ENCODE measurements around the gene OSBPL9. TPM values are rescaled to one million over a fixed set of nuclear protein-coding genes. Genes with fewer than 3 reads are reported as not detected.

Gene OSBPL9
- polyA plus RNA-seq, 1 donor (not counting 4 experiments of a cell fraction or from before 2014, with no cell fraction given), result 62.7 TPM

- no peaks in the 10 kb centered on the region for H3K4me1 ChIP-seq (ENCODE audit: control insufficient read depth, extremely low read depth, insufficient read depth, low read length)
- H3K9ac ChIP-seq (ENCODE audit: control insufficient read depth, extremely low read depth, insufficient read depth, low read length), result no peak overlapping the region
- no peaks in the 10 kb centered on the region for H4K20me1 ChIP-seq (ENCODE audit: control insufficient read depth, extremely low read depth, insufficient read depth, low read length)
- H2AFZ ChIP-seq (ENCODE audit: control insufficient read depth, low read length), result no peak overlapping the region
- FAIRE-seq, result no peak
- H3K4me3 ChIP-seq (ENCODE audit: control insufficient read depth in 2 of 3, extremely low read depth in 1 of 3, insufficient read depth in 2 of 3, low read depth in 1 of 3, low read length in 3 of 3), result no peak overlapping the region
- TF ChIP-seq EZH2 (IDR thresholded peaks at IDR 0.05; ENCODE audit: low read length), result no peak
- TF ChIP-seq CTCF (optimal IDR thresholded peaks at IDR 0.05 in 1 of 3, IDR thresholded peaks at IDR 0.05 in 1 of 3, conservative IDR thresholded peaks at IDR 0.05 in 1 of 3; ENCODE audit: extremely low read depth in 1 of 3, insufficient read depth in 2 of 3, low read length in 3 of 3), result no peak
- H3K36me3 ChIP-seq (ENCODE audit: control insufficient read depth in 2 of 2, extremely low read depth in 1 of 2, insufficient read depth in 2 of 2, low read length in 2 of 2), result peaks cover 29 to 36% of the 10 kb centered on the region in 2 experiments
- H3K79me2 ChIP-seq (ENCODE audit: control insufficient read depth, insufficient read depth, low read length), result no peaks in the 10 kb centered on the region
- no peak for DNase-seq (ENCODE audit: low read depth, low spot score)
- H3K27me3 ChIP-seq (ENCODE audit: control insufficient read depth, extremely low read depth, insufficient read depth, low read length), result no peaks in the 10 kb centered on the region
- H3K9me3 ChIP-seq (ENCODE audit: control insufficient read depth, low read depth, low read length), result no peaks in the 10 kb centered on the region
- H3K27ac ChIP-seq (ENCODE audit: control insufficient read depth, insufficient read depth, low read length), result no peak overlapping the region
- H3K9me1 ChIP-seq (ENCODE audit: control insufficient read depth, extremely low read depth, insufficient read depth, low read length), result no peaks in the 10 kb centered on the region
- H3K4me2 ChIP-seq (ENCODE audit: control insufficient read depth, extremely low read depth, insufficient read depth, low read depth, low read length), result no peak overlapping the region
- dilution Hi-C loops (cut with MboI; ENCODE audit: extremely low pct_ligation_motif_present, low sequenced_read_pairs), result no loop called here
Measured at GRCh38 chr1:51794868-51795267, 178.0 kb downstream of the OSBPL9 start.

GRCh38 chr1:51799372-51799771 lies 182.5 kb downstream of the OSBPL9 start:
- H3K4me3 ChIP-seq (ENCODE audit: control insufficient read depth in 2 of 3, extremely low read depth in 1 of 3, insufficient read depth in 2 of 3, low read depth in 1 of 3, low read length in 3 of 3), result no peak overlapping the region
- H3K9me3 ChIP-seq (ENCODE audit: control insufficient read depth, low read depth, low read length), result no peaks in the 10 kb centered on the region
- no peak overlapping the region for H3K4me2 ChIP-seq (ENCODE audit: control insufficient read depth, extremely low read depth, insufficient read depth, low read depth, low read length)
- TF ChIP-seq EZH2 (IDR thresholded peaks at IDR 0.05; ENCODE audit: low read length) (no peak), CTCF (optimal IDR thresholded peaks at IDR 0.05 in 1 of 3, IDR thresholded peaks at IDR 0.05 in 1 of 3, conservative IDR thresholded peaks at IDR 0.05 in 1 of 3; ENCODE audit: extremely low read depth in 1 of 3, insufficient read depth in 2 of 3, low read length in 3 of 3) (no peak)
- DNase-seq (ENCODE audit: low read depth, low spot score) (no peak), FAIRE-seq (no peak)
- no peak overlapping the region for H2AFZ ChIP-seq (ENCODE audit: control insufficient read depth, low read length)
- no peaks in the 10 kb centered on the region for H3K4me1 ChIP-seq (ENCODE audit: control insufficient read depth, extremely low read depth, insufficient read depth, low read length)
- peaks cover 13 to 29% of the 10 kb centered on the region in 2 experiments for H3K36me3 ChIP-seq (ENCODE audit: control insufficient read depth in 2 of 2, extremely low read depth in 1 of 2, insufficient read depth in 2 of 2, low read length in 2 of 2)
- dilution Hi-C loops (cut with MboI; ENCODE audit: extremely low pct_ligation_motif_present, low sequenced_read_pairs), result no loop called here
- H3K79me2 ChIP-seq (ENCODE audit: control insufficient read depth, insufficient read depth, low read length), result no peaks in the 10 kb centered on the region
- no peak overlapping the region for H3K9ac ChIP-seq (ENCODE audit: control insufficient read depth, extremely low read depth, insufficient read depth, low read length)
- H3K27me3 ChIP-seq (ENCODE audit: control insufficient read depth, extremely low read depth, insufficient read depth, low read length), result no peaks in the 10 kb centered on the region
- no peak overlapping the region for H3K27ac ChIP-seq (ENCODE audit: control insufficient read depth, insufficient read depth, low read length)
- no peaks in the 10 kb centered on the region for H4K20me1 ChIP-seq (ENCODE audit: control insufficient read depth, extremely low read depth, insufficient read depth, low read length)
- H3K9me1 ChIP-seq (ENCODE audit: control insufficient read depth, extremely low read depth, insufficient read depth, low read length), result no peaks in the 10 kb centered on the region

All from keratinocyte (primary cell).